SU-DHL-6 (cell line): Measurements from ENCODE around the gene ARRDC1.

Experiments used
- EZH2phosphoT487 ChIP-seq: fragments of 200-600 bp; sonication (generic), shearing (Covaris generic); conservative IDR thresholded peaks from 2 replicates; pipeline ENCODE4 v1.6.1; 2018; ENCODE audit warnings: mild to moderate bottlenecking, antibody characterized with exemption, low read length, moderate library complexity, mixed read lengths
- TF ChIP-seq, protein P1 (sequence below): fragments of 200-600 bp; sonication (generic); IDR thresholded peaks from one replicate; pipeline ENCODE4 v1.5.1; 2017; ENCODE audit warnings: antibody characterized with exemption, mild to moderate bottlenecking, low read length, moderate library complexity; ENCODE audit not compliant: insufficient read depth, poor library complexity, severe bottlenecking

DNA sequence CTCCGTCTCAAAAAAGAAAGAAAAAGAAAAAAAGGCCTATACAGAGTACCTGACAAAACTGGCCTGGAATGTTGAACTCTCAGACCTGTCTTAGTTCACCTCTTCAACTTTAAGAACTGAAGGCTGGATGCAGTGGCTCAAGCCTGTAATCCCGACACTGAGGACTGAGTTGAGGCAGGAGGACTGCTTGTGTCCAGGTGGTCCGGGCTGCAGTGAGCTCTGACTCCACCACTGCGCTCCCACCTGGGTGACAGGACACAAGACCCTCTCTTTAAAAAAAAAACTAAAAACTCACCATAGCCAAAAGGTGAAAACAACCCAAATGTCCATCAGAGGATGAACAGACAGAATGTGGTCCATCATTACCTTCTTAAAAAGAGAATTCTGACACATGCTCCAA lies 47.4 kb upstream of the ARRDC1 start:
- TF ChIP-seq, protein P1, sequence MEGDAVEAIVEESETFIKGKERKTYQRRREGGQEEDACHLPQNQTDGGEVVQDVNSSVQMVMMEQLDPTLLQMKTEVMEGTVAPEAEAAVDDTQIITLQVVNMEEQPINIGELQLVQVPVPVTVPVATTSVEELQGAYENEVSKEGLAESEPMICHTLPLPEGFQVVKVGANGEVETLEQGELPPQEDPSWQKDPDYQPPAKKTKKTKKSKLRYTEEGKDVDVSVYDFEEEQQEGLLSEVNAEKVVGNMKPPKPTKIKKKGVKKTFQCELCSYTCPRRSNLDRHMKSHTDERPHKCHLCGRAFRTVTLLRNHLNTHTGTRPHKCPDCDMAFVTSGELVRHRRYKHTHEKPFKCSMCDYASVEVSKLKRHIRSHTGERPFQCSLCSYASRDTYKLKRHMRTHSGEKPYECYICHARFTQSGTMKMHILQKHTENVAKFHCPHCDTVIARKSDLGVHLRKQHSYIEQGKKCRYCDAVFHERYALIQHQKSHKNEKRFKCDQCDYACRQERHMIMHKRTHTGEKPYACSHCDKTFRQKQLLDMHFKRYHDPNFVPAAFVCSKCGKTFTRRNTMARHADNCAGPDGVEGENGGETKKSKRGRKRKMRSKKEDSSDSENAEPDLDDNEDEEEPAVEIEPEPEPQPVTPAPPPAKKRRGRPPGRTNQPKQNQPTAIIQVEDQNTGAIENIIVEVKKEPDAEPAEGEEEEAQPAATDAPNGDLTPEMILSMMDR: no peak
- no peak for TF ChIP-seq EZH2phosphoT487
